ENCODE measurements around the gene DHRSX.

GRCh38 chrX:2435465-2435864 is 65.3 kb downstream of the DHRSX start:
- TF ChIP-seq CTCF (IDR thresholded peaks at IDR 0.05) (no peak), POLR2A (IDR thresholded peaks at IDR 0.05) (no peak), EP300 (IDR thresholded peaks at IDR 0.05) (no peak), POLR2AphosphoS5 (IDR thresholded peaks at IDR 0.05) (no peak)
